HG02852 (cell line): ENCODE measurements around the gene TOM1L2.
"Not testable (repeated sequence)": the region's sequence is repeated elsewhere in the genome, so short reads cannot be mapped to it uniquely, and the experiment has no call there.

Experiments
- ATAC-seq: cut with Tn5 transposase; IDR thresholded peaks from one replicate; pipeline ENCODE4 v1.9.1; 2021; ENCODE audit warnings: mild to moderate bottlenecking, moderate library complexity; ENCODE audit not compliant: unreplicated experiment

TOM1L2 gene

GRCh38 chr17:17971431-17972125 lies 622 bp downstream of the TOM1L2 start:
- no peak for ATAC-seq

GRCh38 chr17:17970699-17971430 lies 1.3 kb downstream of the TOM1L2 start:
- ATAC-seq: no peak

DNA sequence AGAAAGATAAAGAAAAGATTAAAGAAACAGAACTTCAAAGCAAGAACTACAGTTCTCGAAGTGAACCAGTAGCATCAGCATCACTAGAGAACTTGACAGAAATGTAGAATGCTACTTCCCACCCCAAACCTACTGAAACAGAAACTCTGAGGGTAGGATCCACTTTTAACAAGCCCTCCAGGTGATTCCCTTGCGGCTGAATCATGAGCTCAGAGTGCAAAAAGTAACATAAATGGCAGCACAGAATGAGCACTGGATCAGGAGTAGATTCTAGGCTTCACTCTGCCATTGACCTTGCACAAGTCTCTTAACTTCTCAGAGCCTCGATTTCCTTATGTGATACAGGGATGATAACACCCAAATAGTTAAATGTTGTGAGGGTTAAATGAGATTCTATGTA lies 5.8 kb downstream of the TOM1L2 start:
- ATAC-seq: no peak

DNA sequence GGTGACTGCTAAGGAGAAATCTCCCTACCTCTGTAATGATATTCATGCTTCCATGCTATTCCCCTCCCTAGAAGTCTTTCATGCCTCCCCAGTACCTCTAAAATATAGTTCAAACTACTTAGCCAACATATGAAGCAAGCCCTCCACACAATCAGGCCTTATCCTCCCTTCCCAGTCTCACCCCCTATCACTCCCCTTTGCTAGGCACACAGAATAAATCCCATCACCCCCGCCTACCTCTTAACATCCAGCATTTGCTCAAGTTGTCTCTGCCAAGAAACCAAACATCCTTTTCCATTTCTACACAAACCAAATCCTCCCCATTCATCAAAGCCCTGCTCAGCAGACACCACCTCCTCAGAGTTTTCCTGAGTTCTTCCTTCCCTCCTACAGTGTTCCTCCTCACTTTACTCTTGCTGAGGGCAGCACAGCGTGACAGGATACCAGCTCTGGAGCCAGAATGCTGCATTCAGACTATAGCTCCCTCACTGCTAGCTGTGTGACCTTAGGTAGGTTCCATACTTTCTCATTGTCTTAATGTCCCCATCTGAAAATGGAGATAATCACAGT lies 7.0 kb downstream of the TOM1L2 start:
- ATAC-seq: no peak

DNA sequence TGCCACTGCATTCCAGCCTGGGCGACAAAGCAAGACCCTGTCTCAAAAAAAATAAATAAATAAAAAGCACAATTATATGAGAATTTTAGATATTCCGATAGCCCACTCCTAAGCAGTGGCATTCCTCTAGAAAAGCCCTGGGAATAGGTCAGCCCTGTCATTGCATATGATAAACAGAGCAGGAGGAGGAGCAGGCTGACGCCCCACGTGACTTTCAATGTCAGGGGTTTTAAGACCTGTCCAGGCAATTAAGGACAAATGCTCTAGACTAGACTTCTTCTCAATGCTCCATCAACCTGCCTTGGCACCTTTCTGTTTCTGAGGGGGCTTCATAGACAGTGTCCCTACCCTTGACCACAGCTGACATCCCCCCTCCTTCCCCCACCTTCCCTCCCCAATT lies 7.5 kb downstream of the TOM1L2 start:
- ATAC-seq: no peak

- ATAC-seq: no peak
Observed at GRCh38 chr17:17963694-17964436, 8.3 kb downstream of the TOM1L2 start.

DNA sequence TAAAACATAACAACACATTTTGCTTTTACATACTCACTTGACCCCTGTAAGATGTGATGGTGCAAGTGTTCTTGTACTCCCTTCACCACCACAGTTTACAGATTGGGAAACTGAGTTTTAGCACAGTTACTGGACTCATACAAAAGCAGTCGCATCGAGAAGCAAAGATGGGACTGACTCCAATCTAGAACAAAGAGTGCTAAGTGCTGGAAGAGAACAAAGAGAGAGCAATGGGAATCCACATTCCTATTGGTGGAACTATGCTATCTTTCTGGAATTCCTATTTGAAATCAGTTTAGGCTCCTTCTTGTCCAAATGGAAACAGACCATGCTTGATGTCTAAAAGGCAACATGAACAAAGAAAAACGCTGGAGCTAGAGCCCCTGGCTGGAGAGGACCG lies 9.1 kb downstream of the TOM1L2 start:
- ATAC-seq: no peak

GRCh38 chr17:17960500-17961030 lies 11.6 kb downstream of the TOM1L2 start:
- ATAC-seq: no peak

DNA sequence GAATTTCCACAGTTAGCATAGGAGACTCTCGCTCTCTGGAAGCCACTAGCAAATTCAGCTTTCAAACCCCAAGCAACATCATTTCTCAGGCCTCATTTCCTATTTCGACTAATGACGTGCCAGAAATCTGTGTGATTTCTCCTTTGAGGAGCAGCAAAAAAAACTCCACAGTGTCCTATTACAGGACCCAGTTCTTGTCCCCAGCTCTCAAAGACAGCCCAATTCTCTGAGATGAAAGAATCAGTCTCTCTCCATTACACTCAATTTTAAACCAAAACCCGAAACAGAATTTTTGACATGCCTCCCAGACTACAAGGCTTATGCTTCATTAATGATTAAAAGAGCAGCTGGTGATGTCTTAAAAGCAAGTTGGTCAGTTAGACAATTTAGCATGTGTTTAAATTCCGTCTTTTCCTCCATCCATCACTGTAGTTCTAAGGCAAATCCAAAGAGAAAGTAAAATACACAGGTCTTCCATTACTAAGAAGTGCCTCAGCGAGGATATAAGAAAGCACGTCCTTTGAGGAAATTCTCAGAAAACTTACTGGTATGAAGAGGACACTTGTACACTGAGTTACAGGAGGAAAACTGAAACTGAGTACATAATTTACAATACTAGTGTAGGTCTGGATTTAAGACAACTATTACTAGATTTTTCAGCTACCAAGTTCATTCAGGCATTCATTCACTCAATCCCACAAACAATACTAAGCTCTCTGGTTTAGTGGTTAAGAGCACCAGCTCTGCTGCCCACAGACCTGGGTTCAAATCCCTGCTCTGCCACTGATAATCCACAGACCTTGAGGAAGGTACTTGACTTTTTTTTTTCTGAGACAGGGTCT lies 12.5 kb downstream of the TOM1L2 start:
- ATAC-seq: no peak

DNA sequence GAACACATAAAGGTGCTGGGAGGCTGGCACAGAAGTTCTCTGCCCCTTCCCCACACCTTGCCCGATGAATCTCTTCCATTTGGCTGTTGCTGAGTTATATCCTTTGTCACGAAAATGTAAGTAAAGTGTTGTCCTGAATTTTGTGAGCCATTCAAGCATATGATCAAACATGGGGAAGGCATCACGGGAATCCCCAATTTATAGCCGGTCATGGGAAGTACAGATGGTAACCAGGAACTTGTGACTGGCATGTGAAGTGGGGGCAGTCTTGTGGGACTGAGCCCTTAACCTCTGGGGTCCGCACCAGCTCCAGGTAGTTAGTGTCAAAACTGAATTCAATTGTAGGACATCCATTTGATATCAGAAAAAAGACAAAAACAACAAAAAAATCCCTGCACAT lies 13.2 kb downstream of the TOM1L2 start:
- no peak for ATAC-seq

DNA sequence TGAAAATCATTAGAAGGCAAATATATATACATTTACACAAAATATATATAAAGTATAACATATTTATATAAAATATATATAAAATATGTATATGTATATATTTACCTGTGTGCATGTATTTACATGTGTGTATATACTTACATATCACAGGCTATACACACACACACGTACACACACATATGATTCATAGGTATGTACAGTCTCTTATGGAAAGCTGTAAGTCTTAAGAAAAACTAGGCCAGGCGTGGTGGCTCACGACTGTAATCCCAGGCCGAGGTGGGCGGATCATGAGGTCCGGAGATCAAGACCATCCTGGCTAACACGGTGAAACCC lies 14.7 kb downstream of the TOM1L2 start:
- ATAC-seq: no peak

- not testable (repeated sequence) for ATAC-seq
Observed at GRCh38 chr17:17955790-17956341, 16.3 kb downstream of the TOM1L2 start.

DNA sequence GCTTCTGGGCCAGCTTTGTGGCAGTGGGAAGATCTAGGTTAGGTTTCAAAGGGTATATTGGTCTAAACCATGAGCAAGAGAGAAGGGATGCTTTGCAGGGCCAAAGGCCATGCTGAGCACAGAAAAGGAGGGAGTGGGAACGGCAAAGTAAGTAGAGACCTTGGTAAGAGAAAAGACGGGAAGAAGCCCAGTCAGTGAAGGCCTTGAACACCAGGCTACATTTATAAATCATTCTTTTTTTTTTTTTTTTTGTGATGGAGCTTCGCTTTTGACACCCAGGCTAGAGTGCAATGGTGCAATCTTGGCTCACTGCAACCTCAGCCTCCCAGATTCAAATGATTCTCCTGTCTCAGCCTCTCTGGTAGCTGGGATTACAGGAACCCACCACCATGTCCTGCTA lies 18.1 kb downstream of the TOM1L2 start:
- no peak for ATAC-seq

- ATAC-seq: no peak
Observed at GRCh38 chr17:17952691-17953090, 19.5 kb downstream of the TOM1L2 start.

DNA sequence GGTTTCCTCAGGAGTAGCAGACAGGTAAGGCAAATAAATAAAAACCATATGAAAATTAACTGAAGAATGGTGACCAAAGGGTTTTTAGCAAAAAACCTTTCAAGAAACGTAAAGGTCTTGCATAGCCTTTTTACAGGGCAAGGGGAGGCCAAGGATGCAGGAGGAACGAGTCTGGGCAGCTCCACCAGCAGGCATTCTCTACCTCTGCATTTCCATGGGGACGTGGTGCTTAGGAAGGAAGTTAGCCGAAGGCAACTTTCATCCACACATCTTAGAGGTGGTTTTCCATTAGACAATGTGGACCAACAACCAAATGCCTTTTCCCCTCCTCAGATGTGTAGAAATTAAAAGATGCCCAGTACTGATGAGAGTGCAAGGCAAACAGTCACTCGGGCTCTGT lies 20.7 kb downstream of the TOM1L2 start:
- ATAC-seq: no peak

- ATAC-seq: no peak
Observed at GRCh38 chr17:17950806-17951205, 21.4 kb downstream of the TOM1L2 start.

DNA sequence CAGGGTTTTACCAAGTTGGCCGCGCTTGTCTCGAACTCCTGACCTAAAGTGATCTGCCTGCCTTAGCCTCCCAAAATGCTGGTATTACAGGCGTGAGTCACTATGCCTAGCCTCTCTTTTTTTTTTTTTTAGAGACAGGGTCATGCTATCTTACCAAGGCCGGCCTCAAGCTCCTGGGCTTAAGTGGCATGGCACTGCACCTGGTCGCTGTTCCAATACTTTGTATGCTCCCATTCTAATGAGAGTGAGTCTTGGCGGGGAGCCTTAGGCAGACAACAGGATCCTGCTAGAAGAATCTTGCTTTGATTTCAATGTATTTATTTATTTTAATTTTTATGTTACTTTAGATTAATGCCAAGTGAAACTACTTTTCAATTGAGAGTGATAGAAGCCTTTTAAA lies 21.9 kb downstream of the TOM1L2 start:
- no peak for ATAC-seq

DNA sequence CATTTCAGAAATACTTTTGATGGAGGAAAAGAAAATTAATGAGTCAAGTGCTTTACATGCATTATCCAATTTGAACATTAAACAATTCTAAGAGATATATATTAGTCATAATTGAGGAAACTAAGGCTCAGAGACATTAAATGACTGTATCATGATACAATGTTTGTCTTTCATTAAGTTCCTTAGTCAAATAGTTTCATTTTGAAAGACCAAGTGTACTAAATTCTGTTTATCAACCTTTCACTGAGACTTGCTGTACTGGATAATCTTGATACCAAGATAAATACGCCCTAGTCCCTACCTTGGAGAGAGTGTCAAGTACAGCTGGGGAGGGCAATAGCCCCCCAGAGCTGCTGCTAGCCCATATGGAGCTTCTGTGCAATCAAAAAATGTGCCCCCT lies 24.2 kb downstream of the TOM1L2 start:
- ATAC-seq: no peak

DNA sequence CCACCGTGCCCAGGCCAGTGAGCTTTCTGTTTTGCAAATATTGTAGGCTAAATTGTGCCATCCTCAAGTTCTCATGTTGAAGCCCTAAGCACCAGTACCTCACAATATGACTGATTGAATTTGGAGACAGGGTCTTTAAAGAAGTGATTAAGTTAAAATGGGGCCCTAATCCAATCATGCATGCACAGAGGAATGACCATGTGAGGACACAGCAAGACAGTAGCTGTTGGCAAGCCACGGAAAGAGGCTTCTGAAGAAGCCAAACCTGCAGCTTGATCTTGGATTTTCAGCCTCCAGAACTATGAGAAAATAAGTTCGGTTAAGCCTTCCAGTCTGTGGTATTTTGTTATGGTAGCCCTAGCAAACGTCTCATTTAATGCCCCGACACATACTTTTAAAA lies 24.9 kb downstream of the TOM1L2 start:
- ATAC-seq: no peak

DNA sequence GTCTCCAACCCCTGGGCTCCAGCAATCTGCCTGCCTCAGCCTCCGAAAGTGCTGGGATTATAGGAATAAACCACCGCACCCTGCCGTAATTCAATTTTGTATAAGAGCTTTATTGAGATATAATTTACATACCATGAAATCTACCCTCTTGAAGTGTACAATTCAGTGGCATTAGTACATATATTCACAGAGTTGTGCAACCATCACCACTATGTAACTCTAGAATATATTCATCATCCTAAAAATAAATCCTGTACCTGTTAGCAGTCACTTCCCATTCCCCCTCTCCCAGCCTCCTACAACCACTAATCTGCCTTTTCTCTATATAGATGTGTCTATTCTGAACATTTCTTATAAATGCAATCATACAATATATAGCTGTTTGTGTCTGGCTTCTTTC lies 26.1 kb downstream of the TOM1L2 start:
- ATAC-seq: no peak
